Ramos (cell line): ENCODE measurements around the gene POU2F3.

Source experiments
- in situ Hi-C: fragments of 300-500 bp; cut with MboI; formaldehyde crosslinking; loops from one replicate; pipeline ENCODE4 v1.14.3; 2022; ENCODE audit warnings: low sequenced_read_pairs; ENCODE audit not compliant: unreplicated experiment

POU2F3 gene

GRCh38 chr11:120239713-120240640, at the start of gene POU2F3:
Gene POU2F3, plus strand, starts transcription at chr11:120240140. Its CDS starts 204 bp downstream, at chr11:120240344.
- in situ Hi-C loops = no loop called here

GRCh38 chr11:120191058-120191457, 48.9 kb upstream of the POU2F3 start:
- in situ Hi-C loops = no loop called here

- in situ Hi-C loops = no loop called here
Observed at GRCh38 chr11:120192831-120193625, 46.9 kb upstream of the POU2F3 start.

DNA sequence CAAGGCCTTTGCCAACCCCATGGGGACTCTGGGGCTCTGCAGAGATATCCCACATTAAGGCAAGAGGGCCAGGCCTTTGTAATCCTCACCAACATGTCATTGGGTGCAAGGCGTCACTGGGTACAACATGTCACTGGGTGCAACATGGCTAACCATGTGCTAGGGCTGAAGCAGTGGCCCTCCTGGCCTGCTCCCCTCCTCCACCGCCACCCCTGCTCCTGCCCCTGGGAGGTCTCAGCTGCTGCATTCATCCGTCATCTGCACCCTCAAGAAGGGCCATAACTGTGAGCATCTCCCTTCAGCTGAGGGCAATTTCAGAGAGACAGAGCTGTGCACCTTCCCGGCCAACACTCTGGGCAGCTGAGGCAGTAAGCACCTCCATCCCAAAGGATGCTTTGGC, 45.8 kb upstream of the POU2F3 start:
- in situ Hi-C loops = no loop called here

- in situ Hi-C loops = no loop called here
Observed at GRCh38 chr11:120195601-120196320, 44.2 kb upstream of the POU2F3 start.

DNA sequence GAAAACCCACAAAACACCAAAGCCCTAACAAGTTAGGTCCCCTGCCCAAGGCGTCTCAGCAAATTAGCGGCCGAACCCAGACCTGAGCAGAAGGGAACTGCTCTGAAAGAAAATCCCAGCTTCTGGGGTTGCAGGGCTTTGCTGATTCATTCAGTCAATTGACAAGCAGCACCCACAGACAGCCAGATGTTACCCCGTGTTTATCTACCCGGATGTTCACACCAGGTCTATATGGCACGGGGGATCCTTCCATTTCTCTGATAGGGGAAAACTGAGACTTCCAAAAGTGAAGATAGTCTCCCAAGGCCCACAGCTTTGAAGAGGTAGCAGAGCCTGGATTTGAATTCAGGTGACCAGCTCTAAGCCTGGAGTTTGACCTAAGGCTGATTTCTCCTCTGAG, 43.1 kb upstream of the POU2F3 start:
- in situ Hi-C loops = no loop called here

DNA sequence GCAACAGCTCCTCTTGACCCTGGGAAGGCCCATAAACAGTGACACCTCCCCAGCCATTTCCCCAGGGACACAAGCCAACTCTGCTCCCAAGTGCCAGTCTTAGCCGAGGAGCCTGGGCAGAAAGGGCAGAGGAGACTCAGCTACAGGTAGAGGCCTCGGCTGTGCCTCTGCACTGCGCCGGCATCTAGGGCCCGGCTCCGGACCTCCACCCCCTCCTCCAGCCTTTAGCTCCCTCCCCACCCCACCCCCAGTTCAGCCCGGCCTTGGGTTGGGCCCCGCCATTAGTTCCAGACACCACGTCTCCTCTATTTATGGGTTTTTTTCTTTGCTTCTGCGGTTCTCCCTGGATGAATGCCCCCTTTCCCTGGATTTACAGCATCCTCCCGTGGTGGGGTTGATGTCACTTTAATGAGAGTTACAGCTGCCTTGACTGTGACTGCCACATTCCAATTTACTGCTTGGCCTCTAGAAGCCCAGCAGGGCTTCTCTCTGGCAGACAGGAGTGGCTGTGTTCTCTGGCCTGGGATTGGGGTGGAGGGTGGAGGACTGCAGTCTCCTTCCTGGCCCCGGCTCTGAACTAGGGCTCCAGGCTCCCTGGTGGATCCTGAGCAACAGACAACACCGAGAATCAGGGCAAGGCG, 42.6 kb upstream of the POU2F3 start:
- in situ Hi-C loops = no loop called here

DNA sequence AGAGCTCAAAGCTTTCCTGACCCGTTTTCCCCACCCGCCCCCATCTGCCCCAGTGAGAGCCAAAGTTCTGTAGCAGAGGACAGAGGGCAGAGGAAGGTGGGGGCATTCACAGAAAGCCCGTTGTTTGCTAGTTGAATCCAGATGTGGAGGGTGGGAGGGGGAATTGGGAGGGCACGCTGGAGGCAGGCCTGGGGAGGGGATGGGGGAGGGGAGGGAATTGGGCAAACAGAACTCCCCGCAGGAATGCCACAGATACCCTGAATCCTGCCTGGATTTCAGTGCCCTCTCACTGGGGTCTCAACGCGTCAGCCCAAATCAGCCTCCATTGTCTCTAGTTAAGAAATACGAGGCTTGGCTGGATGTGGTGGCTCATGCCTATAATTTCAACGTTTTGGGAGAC, 42.0 kb upstream of the POU2F3 start:
- in situ Hi-C loops = no loop called here

DNA sequence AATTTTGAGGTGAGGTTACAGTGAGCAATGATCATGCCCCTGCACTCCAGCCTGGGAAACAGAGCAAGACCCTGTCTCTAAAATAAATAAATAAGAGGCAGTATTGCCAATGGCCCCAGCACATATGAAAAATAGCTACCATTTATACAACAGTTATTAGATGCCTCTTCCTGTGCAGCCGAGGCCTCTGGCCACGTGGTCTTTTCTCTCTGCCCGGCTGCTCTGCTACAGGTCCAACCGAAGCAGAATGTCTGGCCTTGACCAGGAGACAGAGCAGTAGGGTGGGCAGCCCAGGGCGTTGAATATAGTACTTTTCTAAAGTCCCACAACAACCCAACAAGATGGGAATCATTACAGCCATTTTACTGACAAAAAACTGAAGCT, 41.5 kb upstream of the POU2F3 start:
- in situ Hi-C loops = no loop called here

- in situ Hi-C loops = no loop called here
Observed at GRCh38 chr11:120198787-120199469, 41.0 kb upstream of the POU2F3 start.

DNA sequence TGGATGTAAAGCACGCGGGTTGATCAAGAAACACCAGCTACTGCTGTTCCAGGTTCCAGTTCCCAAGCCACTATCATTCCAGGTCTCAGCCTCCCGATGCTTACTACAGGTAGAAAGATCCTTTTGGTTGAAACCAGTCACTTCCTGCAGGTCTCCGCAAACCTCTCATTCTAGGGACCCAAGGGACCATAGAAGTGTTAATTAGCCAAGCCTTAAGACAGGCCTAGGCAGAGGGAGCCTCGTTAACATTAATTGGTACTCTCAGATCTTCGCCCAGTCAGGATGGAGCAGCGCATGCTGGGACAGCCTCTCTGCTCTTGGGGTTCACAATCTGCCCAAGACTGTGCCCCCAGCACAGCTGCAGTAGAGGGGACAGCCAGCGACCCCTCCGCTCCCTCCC, 40.3 kb upstream of the POU2F3 start:
- in situ Hi-C loops = no loop called here

DNA sequence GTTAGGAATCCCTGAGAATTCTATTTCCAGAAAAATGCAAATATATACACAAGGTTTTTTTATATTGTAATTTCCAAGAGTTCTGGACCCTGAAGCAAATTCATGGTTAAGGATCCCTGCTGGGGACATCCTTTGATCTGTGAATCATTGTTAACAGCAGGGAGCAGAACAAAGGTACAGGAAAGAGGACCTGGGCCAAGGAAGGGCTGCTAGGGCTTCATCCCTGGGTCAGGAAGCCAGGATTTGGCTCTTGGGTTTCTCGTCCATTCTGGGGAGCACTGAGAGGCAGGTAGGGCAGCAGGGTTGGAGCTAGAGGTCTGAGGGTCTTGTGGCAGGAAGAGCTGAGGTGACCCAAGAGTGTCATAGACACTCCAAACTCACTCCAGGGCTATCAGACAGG, 39.3 kb upstream of the POU2F3 start:
- in situ Hi-C loops = no loop called here

- in situ Hi-C loops = no loop called here
Observed at GRCh38 chr11:120201653-120202052, 38.3 kb upstream of the POU2F3 start.

GRCh38 chr11:120203626-120204025, 36.3 kb upstream of the POU2F3 start:
- in situ Hi-C loops = no loop called here

- in situ Hi-C loops = no loop called here
Observed at GRCh38 chr11:120205596-120206161, 34.3 kb upstream of the POU2F3 start.

GRCh38 chr11:120207512-120207911, 32.4 kb upstream of the POU2F3 start:
- in situ Hi-C loops = no loop called here

DNA sequence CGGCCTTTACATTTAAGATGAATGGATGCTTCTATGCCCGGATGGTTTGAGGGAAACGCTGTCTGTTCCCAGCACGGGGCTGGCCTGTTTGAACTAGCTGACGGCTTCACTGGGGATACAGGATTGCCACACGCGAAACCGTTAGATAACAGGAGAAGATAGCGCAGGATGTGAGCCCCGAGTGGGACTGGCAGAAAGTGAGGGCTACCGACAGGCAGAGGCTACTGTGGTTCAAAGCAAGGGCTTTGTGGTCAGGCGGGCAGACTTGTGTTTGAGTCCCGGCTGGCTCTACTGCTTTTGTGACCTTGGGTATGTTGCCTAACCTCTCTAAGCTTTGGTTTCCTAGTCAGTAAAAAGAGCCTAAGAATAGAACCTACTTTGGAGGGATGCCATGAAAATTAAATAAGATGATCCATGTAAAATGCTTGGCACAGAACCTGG, 31.9 kb upstream of the POU2F3 start:
- in situ Hi-C loops = no loop called here

- in situ Hi-C loops = no loop called here
Observed at GRCh38 chr11:120208777-120209176, 31.2 kb upstream of the POU2F3 start.
